Effector memory CD4-positive, alpha-beta T cell (primary cell): ENCODE measurements around the gene RASD2.
A peak's percentile ranks its signal among the peaks of the same experiment; 100 is the strongest.

ENCODE experiments used
- DNase-seq, 3 donors: peaks; one replicate each; pipeline ENCODE4 v3.0.0-alpha.2; 2020
- H3K27ac ChIP-seq: 2 replicates; pipeline ENCODE4 v1.7.0; 2013; ENCODE audit warnings: mild to moderate bottlenecking, low read length, moderate library complexity; ENCODE audit not compliant: insufficient read depth, poor library complexity, severe bottlenecking
- H3K27me3 ChIP-seq: replicated peaks from 2 replicates; pipeline ENCODE4 v1.7.0; 2013; ENCODE audit warnings: mild to moderate bottlenecking, low read length; ENCODE audit not compliant: insufficient read depth, control insufficient read depth, poor library complexity, severe bottlenecking
- H3K36me3 ChIP-seq: 2 replicates; pipeline ENCODE4 v1.7.0; 2013; ENCODE audit warnings: mild to moderate bottlenecking, low read length, moderate library complexity; ENCODE audit not compliant: control insufficient read depth, insufficient read depth
- H3K4me1 ChIP-seq: 2 replicates; pipeline ENCODE4 v1.7.0; 2013; ENCODE audit warnings: low read length, mild to moderate bottlenecking; ENCODE audit not compliant: control insufficient read depth, insufficient read depth, poor library complexity, severe bottlenecking
- H3K4me3 ChIP-seq: 2 replicates; pipeline ENCODE4 v1.7.0; 2013; ENCODE audit warnings: low read length, low read depth, mild to moderate bottlenecking; ENCODE audit not compliant: insufficient read depth, poor library complexity, severe bottlenecking
- H3K9me3 ChIP-seq: 2 replicates; pipeline ENCODE4 v1.7.0; 2013; ENCODE audit warnings: mild to moderate bottlenecking, low read length, moderate library complexity; ENCODE audit not compliant: control insufficient read depth

Gene RASD2

GRCh38 chr22:35581023-35581413, 40.4 kb downstream of the RASD2 start:
- H3K27ac ChIP-seq, result no peak overlapping the region
- H3K9me3 ChIP-seq, result no peaks in the 10 kb centered on the region
- DNase-seq, result no peak
- H3K4me3 ChIP-seq, result no peak overlapping the region
- H3K36me3 ChIP-seq, result no peaks in the 10 kb centered on the region
- no peaks in the 10 kb centered on the region for H3K4me1 ChIP-seq
- no peaks in the 10 kb centered on the region for H3K27me3 ChIP-seq

- Histone ChIP-seq H3K4me1 (no peaks in the 10 kb centered on the region), H3K36me3 (no peaks in the 10 kb centered on the region), H3K4me3 (no peak overlapping the region), H3K27me3 (no peaks in the 10 kb centered on the region), H3K27ac (no peak overlapping the region), H3K9me3 (no peaks in the 10 kb centered on the region)
- DNase-seq, result no peak
Observed at GRCh38 chr22:35582218-35582860, 41.7 kb downstream of the RASD2 start.

- Histone ChIP-seq H3K4me1 (no peaks in the 10 kb centered on the region), H3K27ac (no peak overlapping the region), H3K9me3 (no peaks in the 10 kb centered on the region), H3K4me3 (no peak overlapping the region), H3K36me3 (no peaks in the 10 kb centered on the region), H3K27me3 (no peaks in the 10 kb centered on the region)
- DNase-seq, result peak; percentile 9 to 34 (median 24)
Observed at GRCh38 chr22:35582861-35583670, 42.4 kb downstream of the RASD2 start.

GRCh38 chr22:35586771-35587170, 46.1 kb downstream of the RASD2 start:
- no peaks in the 10 kb centered on the region for H3K9me3 ChIP-seq
- DNase-seq, result no peak
- H3K27ac ChIP-seq, result no peak overlapping the region
- H3K36me3 ChIP-seq, result no peaks in the 10 kb centered on the region
- H3K27me3 ChIP-seq, result no peaks in the 10 kb centered on the region
- no peak overlapping the region for H3K4me3 ChIP-seq
- no peaks in the 10 kb centered on the region for H3K4me1 ChIP-seq

GRCh38 chr22:35587447-35587870, 46.8 kb downstream of the RASD2 start:
- Histone ChIP-seq H3K9me3 (no peaks in the 10 kb centered on the region), H3K4me1 (no peaks in the 10 kb centered on the region), H3K36me3 (no peaks in the 10 kb centered on the region), H3K27ac (no peak overlapping the region), H3K27me3 (no peaks in the 10 kb centered on the region), H3K4me3 (no peak overlapping the region)
- DNase-seq, result no peak

- no peak for DNase-seq
- no peaks in the 10 kb centered on the region for H3K27me3 ChIP-seq
- H3K4me3 ChIP-seq, result no peak overlapping the region
- H3K9me3 ChIP-seq, result no peaks in the 10 kb centered on the region
- no peaks in the 10 kb centered on the region for H3K36me3 ChIP-seq
- H3K4me1 ChIP-seq, result no peaks in the 10 kb centered on the region
- no peak overlapping the region for H3K27ac ChIP-seq
Observed at GRCh38 chr22:35587896-35588295, 47.3 kb downstream of the RASD2 start.

GRCh38 chr22:35589071-35589755, 48.6 kb downstream of the RASD2 start:
- Histone ChIP-seq H3K4me3 (no peak overlapping the region), H3K4me1 (no peaks in the 10 kb centered on the region), H3K27me3 (no peaks in the 10 kb centered on the region), H3K9me3 (no peaks in the 10 kb centered on the region), H3K36me3 (no peaks in the 10 kb centered on the region), H3K27ac (no peak overlapping the region)
- DNase-seq, result no peak

- Histone ChIP-seq H3K27ac (no peak overlapping the region), H3K4me3 (no peak overlapping the region), H3K9me3 (no peaks in the 10 kb centered on the region), H3K36me3 (no peaks in the 10 kb centered on the region), H3K27me3 (no peaks in the 10 kb centered on the region), H3K4me1 (no peaks in the 10 kb centered on the region)
- no peak for DNase-seq
Observed at GRCh38 chr22:35589756-35590093, 49.1 kb downstream of the RASD2 start.

- Histone ChIP-seq H3K4me3 (no peak overlapping the region), H3K27me3 (no peaks in the 10 kb centered on the region)
- DNase-seq, result no peak
Observed at GRCh38 chr22:35590634-35591295, 50.1 kb downstream of the RASD2 start.

More at GRCh38 chr22:35590634-35591295, 50.1 kb downstream of the RASD2 start:
- H3K27ac ChIP-seq, result no peak overlapping the region
- no peaks in the 10 kb centered on the region for H3K9me3 ChIP-seq
- no peaks in the 10 kb centered on the region for H3K4me1 ChIP-seq
- H3K36me3 ChIP-seq, result no peaks in the 10 kb centered on the region
